Esophagus (tissue), 2 donors: Measurements from ENCODE around the gene FNBP1L. TPM values are rescaled to one million over a fixed set of nuclear protein-coding genes. Genes with fewer than 3 reads are reported as not detected.

Experiments
- H3K27ac ChIP-seq, 2 donors: one replicate each; pipeline ENCODE4 v1.5.1; 2013; ENCODE audit warnings: low read depth in 2 of 2, mild to moderate bottlenecking in 2 of 2, inconsistent platforms in 1 of 2, low read length in 1 of 2, moderate library complexity in 1 of 2
- H3K27me3 ChIP-seq, 2 donors: one replicate each; pipeline ENCODE4 v1.6.1; 2013; ENCODE audit warnings: low read length in 2 of 2, control low read depth in 1 of 2, mild to moderate bottlenecking in 1 of 2; ENCODE audit not compliant: insufficient read depth in 2 of 2, control insufficient read depth in 1 of 2
- H3K36me3 ChIP-seq, 2 donors: one replicate each; pipeline ENCODE4 v1.6.1; 2013; ENCODE audit warnings: low read length in 1 of 2; ENCODE audit not compliant: control insufficient read depth in 2 of 2, insufficient read depth in 2 of 2
- H3K4me1 ChIP-seq, 2 donors: one replicate each; pipeline ENCODE4 v1.6.1; 2013; ENCODE audit warnings: low read length in 1 of 2; ENCODE audit not compliant: control insufficient read depth in 2 of 2, insufficient read depth in 2 of 2
- H3K4me3 ChIP-seq, 2 donors: one replicate each; pipeline ENCODE4 v1.5.1; 2013; ENCODE audit warnings: low read length in 2 of 2, mild to moderate bottlenecking in 2 of 2, low read depth in 1 of 2, moderate library complexity in 1 of 2
- H3K9me3 ChIP-seq, 2 donors: one replicate each; pipeline ENCODE4 v1.6.1; 2013; ENCODE audit warnings: mild to moderate bottlenecking in 2 of 2, low read depth in 1 of 2, low read length in 1 of 2, moderate library complexity in 1 of 2; ENCODE audit not compliant: control insufficient read depth in 2 of 2, insufficient read depth in 1 of 2
- WGBS, 2 donors: extraction: QIAGEN DNeasy Blood & Tissue Kit; methylation state at CpG; one replicate each; pipeline ENCODE4 v1.1.7; 2013; 5-methylcytosine and 5-hydroxymethylcytosine counted together
- polyA plus RNA-seq, 2 donors: library from polyadenylated mRNA; stranded (reverse); fragments of 200-250 nt; gene quantifications; one replicate each; pipeline ENCODE4 v1.2.3, GENCODE V29; 2013
- donor health status: healthy with polysubstance abuse.
- donor health status: Bipolar disorder and iron deficiency.

FNBP1L gene
- polyA plus RNA-seq, 2 donors = 4.7 to 7.9 TPM

GRCh38 chr1:93499075-93499474, 51.2 kb downstream of the FNBP1L start:
- WGBS, 2 donors = 72% methylated on average over 2 of the region's 2 CpGs
- Histone ChIP-seq H3K9me3 (no peaks in the 10 kb centered on the region), H3K27me3 (no peaks in the 10 kb centered on the region), H3K27ac (no peak overlapping the region), H3K36me3 (no peaks in the 10 kb centered on the region), H3K4me1 (no peaks in the 10 kb centered on the region), H3K4me3 (no peak overlapping the region)

DNA sequence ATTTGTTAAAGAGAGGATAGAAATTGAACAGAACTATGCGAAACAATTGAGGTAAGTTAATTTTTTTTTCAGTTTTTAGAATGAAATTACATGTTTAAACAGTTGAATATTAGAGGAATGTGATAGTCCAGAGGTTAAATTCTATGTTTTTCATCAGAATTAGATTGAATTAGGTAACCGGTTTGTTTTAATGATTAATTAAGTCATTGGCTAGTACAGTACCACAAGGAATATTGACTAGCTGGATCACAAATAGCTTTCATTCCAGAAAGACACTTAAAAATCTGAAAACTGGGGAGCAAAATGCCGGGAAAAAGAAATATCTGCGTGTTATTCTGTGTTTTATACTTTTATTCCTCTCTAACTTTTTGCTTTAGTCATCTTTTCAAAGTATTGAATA, 51.6 kb downstream of the FNBP1L start:
- Histone ChIP-seq H3K9me3 (no peaks in the 10 kb centered on the region), H3K4me3 (no peak overlapping the region), H3K4me1 (no peaks in the 10 kb centered on the region), H3K36me3 (no peaks in the 10 kb centered on the region), H3K27ac (no peak overlapping the region), H3K27me3 (no peaks in the 10 kb centered on the region)
- 90 to 93% methylated on average over 4 of the region's 4 CpGs for WGBS, 2 donors

DNA sequence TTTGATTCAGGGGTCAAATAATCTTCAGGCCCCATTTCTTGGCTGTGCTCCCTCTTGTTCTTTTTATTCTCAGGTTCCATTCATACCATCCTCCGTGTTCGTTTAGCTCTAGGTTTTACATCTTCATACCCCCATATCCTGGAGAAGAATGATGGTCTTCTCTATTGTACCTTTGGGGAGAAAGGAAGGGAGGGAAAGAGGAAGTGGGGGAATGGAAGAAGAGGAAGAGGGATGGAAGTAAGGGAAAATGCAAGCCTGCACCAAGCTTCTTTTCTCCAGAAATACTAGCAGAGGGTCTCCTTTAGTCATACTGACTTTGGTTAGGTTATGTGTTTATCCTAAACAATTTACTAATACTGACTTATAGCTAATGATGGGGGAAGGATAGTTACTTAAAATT, 52.4 kb downstream of the FNBP1L start:
- Histone ChIP-seq H3K9me3 (no peaks in the 10 kb centered on the region), H3K27ac (no peak overlapping the region), H3K4me3 (no peak overlapping the region), H3K4me1 (no peaks in the 10 kb centered on the region), H3K36me3 (no peaks in the 10 kb centered on the region), H3K27me3 (no peaks in the 10 kb centered on the region)
- WGBS, 2 donors = 92 to 93% methylated on average over 2 of the region's 2 CpGs

DNA sequence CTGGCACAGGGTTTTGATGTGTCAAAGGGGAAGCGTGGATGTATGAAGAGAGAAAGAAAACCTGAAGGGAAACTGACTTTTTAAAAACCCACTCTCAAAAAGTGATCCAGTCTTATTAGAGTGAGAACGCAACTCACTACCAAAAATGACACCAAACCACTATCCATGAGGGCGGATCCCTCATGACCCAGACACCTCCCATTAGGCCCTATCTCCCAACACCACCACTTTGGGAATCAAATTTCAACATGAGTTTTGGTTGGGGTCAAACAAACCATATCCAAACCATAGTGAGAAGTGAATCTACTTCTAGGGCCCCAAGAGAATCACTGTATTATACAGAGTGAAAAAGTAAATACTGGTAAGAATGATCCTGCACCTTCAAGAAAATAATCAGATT, 53.5 kb downstream of the FNBP1L start:
- H3K4me3 ChIP-seq = no peak overlapping the region
- H3K36me3 ChIP-seq = no peaks in the 10 kb centered on the region
- no peaks in the 10 kb centered on the region for H3K9me3 ChIP-seq
- H3K27me3 ChIP-seq = no peaks in the 10 kb centered on the region
- H3K27ac ChIP-seq = no peak overlapping the region
- 93 to 95% methylated on average over 3 of the region's 3 CpGs for WGBS, 2 donors
- H3K4me1 ChIP-seq = no peaks in the 10 kb centered on the region

DNA sequence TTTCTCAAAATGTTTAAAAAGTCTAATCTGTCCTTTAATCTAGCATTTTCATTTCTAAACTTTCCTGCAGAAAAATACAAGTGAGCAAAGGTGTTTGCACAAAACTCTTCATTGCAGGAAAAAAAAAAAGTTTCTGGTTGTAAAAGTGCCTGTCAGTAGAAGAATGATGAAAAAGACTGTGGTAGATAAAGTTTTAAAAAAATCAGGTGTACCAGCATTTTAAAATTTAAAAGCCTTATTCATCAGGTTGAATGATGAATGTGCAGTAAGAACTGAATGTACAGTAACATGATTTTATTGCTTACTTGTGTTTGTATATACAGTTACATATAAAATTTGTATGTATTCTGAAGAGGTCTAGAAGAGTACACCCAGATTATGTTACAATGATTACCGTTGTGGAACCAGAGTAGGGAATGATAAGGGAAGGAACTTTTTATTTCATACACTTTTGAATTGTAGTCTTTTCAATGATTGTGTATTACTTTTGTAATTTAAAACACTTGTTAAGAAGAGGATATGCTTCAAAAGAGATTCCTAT, 54.0 kb downstream of the FNBP1L start:
- no peaks in the 10 kb centered on the region for H3K27me3 ChIP-seq
- no peak overlapping the region for H3K27ac ChIP-seq
- H3K9me3 ChIP-seq = no peaks in the 10 kb centered on the region
- 60 to 64% methylated on average over 1 of the region's 1 CpG for WGBS, 2 donors
- H3K36me3 ChIP-seq = no peaks in the 10 kb centered on the region
- H3K4me3 ChIP-seq = no peak overlapping the region
- no peaks in the 10 kb centered on the region for H3K4me1 ChIP-seq

DNA sequence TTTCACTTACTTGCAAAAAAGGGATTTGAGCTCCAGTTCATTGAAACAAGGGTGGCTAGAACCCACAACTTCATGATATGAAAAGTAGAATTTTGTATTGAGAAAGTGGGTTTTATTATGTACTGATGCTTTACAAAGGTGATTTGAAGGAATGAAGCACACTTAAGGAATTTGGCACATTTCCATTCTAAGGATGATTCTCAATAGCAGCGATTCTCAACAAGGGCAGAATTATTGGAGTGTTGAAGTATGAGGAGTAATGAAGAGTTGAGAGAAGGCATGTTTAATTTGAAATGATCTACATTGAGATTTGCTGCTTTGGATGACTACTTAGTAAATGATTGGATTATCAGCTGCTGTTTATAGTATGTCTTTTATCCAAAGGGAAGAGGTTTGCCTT, 54.7 kb downstream of the FNBP1L start:
- 72 to 77% methylated on average over 1 of the region's 1 CpG for WGBS, 2 donors
- no peaks in the 10 kb centered on the region for H3K36me3 ChIP-seq
- no peaks in the 10 kb centered on the region for H3K27me3 ChIP-seq
- no peak overlapping the region for H3K27ac ChIP-seq
- no peak overlapping the region for H3K4me3 ChIP-seq
- no peaks in the 10 kb centered on the region for H3K4me1 ChIP-seq
- no peaks in the 10 kb centered on the region for H3K9me3 ChIP-seq

- no peaks in the 10 kb centered on the region for H3K36me3 ChIP-seq
- H3K27me3 ChIP-seq = no peaks in the 10 kb centered on the region
- WGBS, 2 donors = 87 to 93% methylated on average over 3 of the region's 3 CpGs
- H3K27ac ChIP-seq = no peak overlapping the region
- no peaks in the 10 kb centered on the region for H3K4me1 ChIP-seq
- no peaks in the 10 kb centered on the region for H3K9me3 ChIP-seq
- no peak overlapping the region for H3K4me3 ChIP-seq
Measured at GRCh38 chr1:93503163-93503562, 55.2 kb downstream of the FNBP1L start.

DNA sequence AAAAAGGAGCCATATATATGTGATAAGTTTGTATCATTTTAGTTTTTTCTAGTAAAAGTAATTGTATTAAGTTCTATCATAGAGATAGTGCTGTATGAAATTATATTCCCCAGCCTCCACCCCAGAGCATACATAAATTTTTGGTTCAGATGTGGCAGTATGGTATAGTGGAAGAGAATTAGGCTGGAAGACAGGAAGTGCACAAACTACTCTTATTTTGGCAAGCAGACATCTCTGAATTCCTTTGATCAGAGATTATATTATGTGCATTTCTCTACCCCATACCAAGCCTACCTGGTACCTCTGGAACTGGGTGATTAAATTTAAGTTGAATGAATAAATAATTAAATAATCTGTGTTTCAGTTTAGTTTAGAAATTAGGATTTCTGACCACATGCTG, 55.9 kb downstream of the FNBP1L start:
- no peaks in the 10 kb centered on the region for H3K27me3 ChIP-seq

DNA sequence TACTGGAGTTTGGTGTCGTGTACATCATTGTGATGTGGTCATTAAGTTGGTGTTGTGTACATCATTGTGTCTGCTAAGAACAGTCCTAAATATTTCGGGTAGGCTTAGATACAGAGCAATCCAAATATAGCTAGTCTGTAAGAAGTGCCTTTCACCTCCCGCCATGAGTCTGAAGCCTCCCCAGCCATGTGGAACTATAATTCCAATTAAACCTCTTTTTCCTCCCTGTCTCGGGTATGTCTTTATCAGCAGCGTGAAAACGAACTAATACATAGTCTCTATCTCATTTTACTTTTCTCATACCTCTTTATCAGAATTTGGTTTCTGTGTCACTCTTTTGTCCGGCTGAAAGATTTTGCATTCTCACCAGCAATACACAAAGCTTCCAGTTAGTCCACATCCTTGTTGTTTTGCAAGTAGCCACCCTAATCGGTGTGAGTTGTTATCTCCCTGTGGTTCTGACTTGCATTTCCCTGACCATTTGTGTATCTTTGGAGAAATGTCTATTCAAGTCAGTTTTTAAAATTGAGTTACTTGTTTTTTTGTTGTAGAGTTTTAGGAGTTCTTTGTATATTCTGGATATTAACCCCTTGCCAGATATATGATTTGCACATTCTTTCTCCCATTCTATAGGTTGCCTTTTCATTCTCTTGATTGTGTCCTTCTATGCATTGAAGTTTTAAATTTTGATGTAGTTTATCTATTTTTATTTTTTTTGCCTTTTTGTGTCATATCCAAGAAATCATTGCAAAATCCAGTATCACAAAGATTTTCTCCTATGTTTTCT, 56.5 kb downstream of the FNBP1L start:
- Histone ChIP-seq H3K27me3 (no peaks in the 10 kb centered on the region), H3K36me3 (no peaks in the 10 kb centered on the region), H3K27ac (no peak overlapping the region), H3K4me1 (no peaks in the 10 kb centered on the region), H3K9me3 (no peaks in the 10 kb centered on the region), H3K4me3 (no peak overlapping the region)
- 90 to 91% methylated on average over 8 of the region's 8 CpGs for WGBS, 2 donors

More for the DNA sequence above, 55.9 kb downstream of the FNBP1L start:
- no peak overlapping the region for H3K27ac ChIP-seq
- H3K4me3 ChIP-seq = no peak overlapping the region
- H3K9me3 ChIP-seq = no peaks in the 10 kb centered on the region
- no peaks in the 10 kb centered on the region for H3K4me1 ChIP-seq
- H3K36me3 ChIP-seq = no peaks in the 10 kb centered on the region

DNA sequence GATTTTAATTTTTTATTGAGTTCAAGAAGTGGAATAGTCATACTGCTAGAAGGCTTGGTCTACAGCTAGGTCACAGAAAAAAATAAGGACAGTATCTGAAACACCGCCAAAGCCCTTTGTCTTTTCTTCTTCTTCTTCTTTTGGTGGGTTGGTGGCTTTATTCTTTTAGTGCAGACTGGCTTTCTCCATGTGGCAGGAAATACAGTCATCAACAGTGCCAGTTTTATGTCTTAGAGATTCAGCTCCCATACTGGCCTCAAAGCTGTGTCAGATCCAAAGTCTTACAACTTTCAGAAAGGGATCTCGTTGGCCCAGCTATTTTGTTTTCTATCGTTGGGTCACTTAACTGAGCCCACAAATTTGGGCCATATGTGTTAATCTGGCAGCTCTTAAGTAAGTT, 58.2 kb downstream of the FNBP1L start:
- Histone ChIP-seq H3K27ac (no peak overlapping the region), H3K27me3 (no peaks in the 10 kb centered on the region), H3K36me3 (no peaks in the 10 kb centered on the region), H3K4me1 (no peaks in the 10 kb centered on the region), H3K9me3 (no peaks in the 10 kb centered on the region), H3K4me3 (no peak overlapping the region)
- WGBS, 2 donors = 86 to 91% methylated on average over 3 of the region's 3 CpGs
